OCI-LY3 (cell line): ENCODE measurements around the gene FNBP1.

Experiments
- EZH2phosphoT487 ChIP-seq: fragments of 200-600 bp; shearing (Covaris generic); IDR thresholded peaks from 2 replicates; pipeline ENCODE4 v1.6.1; 2018; ENCODE audit warnings: antibody characterized with exemption, mixed run types, low read depth
- TF ChIP-seq, protein P1 (sequence below): fragments of 200-600, 300-600 bp; sonication (generic); IDR thresholded peaks from 2 replicates; pipeline ENCODE4 v1.5.1; 2014; ENCODE audit warnings: antibody characterized with exemption, low read length, low read depth

- TF ChIP-seq, protein P1, sequence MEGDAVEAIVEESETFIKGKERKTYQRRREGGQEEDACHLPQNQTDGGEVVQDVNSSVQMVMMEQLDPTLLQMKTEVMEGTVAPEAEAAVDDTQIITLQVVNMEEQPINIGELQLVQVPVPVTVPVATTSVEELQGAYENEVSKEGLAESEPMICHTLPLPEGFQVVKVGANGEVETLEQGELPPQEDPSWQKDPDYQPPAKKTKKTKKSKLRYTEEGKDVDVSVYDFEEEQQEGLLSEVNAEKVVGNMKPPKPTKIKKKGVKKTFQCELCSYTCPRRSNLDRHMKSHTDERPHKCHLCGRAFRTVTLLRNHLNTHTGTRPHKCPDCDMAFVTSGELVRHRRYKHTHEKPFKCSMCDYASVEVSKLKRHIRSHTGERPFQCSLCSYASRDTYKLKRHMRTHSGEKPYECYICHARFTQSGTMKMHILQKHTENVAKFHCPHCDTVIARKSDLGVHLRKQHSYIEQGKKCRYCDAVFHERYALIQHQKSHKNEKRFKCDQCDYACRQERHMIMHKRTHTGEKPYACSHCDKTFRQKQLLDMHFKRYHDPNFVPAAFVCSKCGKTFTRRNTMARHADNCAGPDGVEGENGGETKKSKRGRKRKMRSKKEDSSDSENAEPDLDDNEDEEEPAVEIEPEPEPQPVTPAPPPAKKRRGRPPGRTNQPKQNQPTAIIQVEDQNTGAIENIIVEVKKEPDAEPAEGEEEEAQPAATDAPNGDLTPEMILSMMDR = no peak; the same call in 1 of the 2 replicates
- TF ChIP-seq EZH2phosphoT487 = no peak
These were observed 157.8 kb downstream of the FNBP1 start for GRCh38 chr9:129885018-129885669.
